ENCODE results near the gene DDX42.

DDX42 gene

GRCh38 chr17:63837480-63837879, 63.5 kb downstream of the DDX42 start:
- H3K4me2 ChIP-seq (ENCODE audit: low read length) = no peak overlapping the region
- no peak overlapping the region for H3K9ac ChIP-seq
- H3K4me1 ChIP-seq = peaks cover 28% of the 10 kb centered on the region
- H3K79me2 ChIP-seq = peaks cover 41% of the 10 kb centered on the region
- no peak overlapping the region for H3K4me3 ChIP-seq (ENCODE audit: low read depth, low read length)
- H3K9me3 ChIP-seq (ENCODE audit: control insufficient read depth, low read length) = no peaks in the 10 kb centered on the region
- TF ChIP-seq CTCF (IDR thresholded peaks at IDR 0.05) = no peak
- no peaks in the 10 kb centered on the region for H3K36me3 ChIP-seq (ENCODE audit: control insufficient read depth, insufficient read depth, low read length)
- no peak overlapping the region for H3K27ac ChIP-seq
- H2AFZ ChIP-seq = no peak overlapping the region
- H3K27me3 ChIP-seq (ENCODE audit: control insufficient read depth, insufficient read depth, low read length) = no peaks in the 10 kb centered on the region

GRCh38 chr17:63837962-63838600, 64.1 kb downstream of the DDX42 start:
- Histone ChIP-seq H3K4me2 (ENCODE audit: low read length) (peak overlapping the region; percentile 36), H3K27me3 (ENCODE audit: control insufficient read depth, insufficient read depth, low read length) (no peaks in the 10 kb centered on the region), H3K4me1 (peaks cover 28% of the 10 kb centered on the region), H2AFZ (no peak overlapping the region), H3K4me3 (ENCODE audit: low read depth, low read length) (peak overlapping the region; percentile 8), H3K9me3 (ENCODE audit: control insufficient read depth, low read length) (no peaks in the 10 kb centered on the region), H3K36me3 (ENCODE audit: control insufficient read depth, insufficient read depth, low read length) (no peaks in the 10 kb centered on the region), H3K27ac (peak overlapping the region; percentile 59), H3K79me2 (peaks cover 41% of the 10 kb centered on the region), H3K9ac (no peak overlapping the region)
- TF ChIP-seq CTCF (IDR thresholded peaks at IDR 0.05) = no peak

GRCh38 chr17:63838631-63839171, 64.7 kb downstream of the DDX42 start:
- peak overlapping the region; percentile 8 for H3K4me3 ChIP-seq (ENCODE audit: low read depth, low read length)
- peaks cover 28% of the 10 kb centered on the region for H3K4me1 ChIP-seq
- no peak for TF ChIP-seq CTCF (IDR thresholded peaks at IDR 0.05)

GRCh38 chr17:63840591-63841349, 66.8 kb downstream of the DDX42 start:
- Histone ChIP-seq H3K9ac (no peak overlapping the region), H3K4me1 (peaks cover 25% of the 10 kb centered on the region)

More at GRCh38 chr17:63838631-63839171, 64.7 kb downstream of the DDX42 start:
- H3K9ac ChIP-seq = no peak overlapping the region
- H3K36me3 ChIP-seq (ENCODE audit: control insufficient read depth, insufficient read depth, low read length) = no peaks in the 10 kb centered on the region
- peaks cover 41% of the 10 kb centered on the region for H3K79me2 ChIP-seq
- no peaks in the 10 kb centered on the region for H3K9me3 ChIP-seq (ENCODE audit: control insufficient read depth, low read length)
- H3K27me3 ChIP-seq (ENCODE audit: control insufficient read depth, insufficient read depth, low read length) = no peaks in the 10 kb centered on the region
- H2AFZ ChIP-seq = no peak overlapping the region
- peak overlapping the region; percentile 36 for H3K4me2 ChIP-seq (ENCODE audit: low read length)
- peak overlapping the region; percentile 59 for H3K27ac ChIP-seq

More at GRCh38 chr17:63840591-63841349, 66.8 kb downstream of the DDX42 start:
- peak overlapping the region; percentile 82 for H3K4me2 ChIP-seq (ENCODE audit: low read length)
- TF ChIP-seq CTCF (IDR thresholded peaks at IDR 0.05) = no peak
- H3K4me3 ChIP-seq (ENCODE audit: low read depth, low read length) = peak overlapping the region; percentile 72
- no peaks in the 10 kb centered on the region for H3K36me3 ChIP-seq (ENCODE audit: control insufficient read depth, insufficient read depth, low read length)
- no peaks in the 10 kb centered on the region for H3K9me3 ChIP-seq (ENCODE audit: control insufficient read depth, low read length)
- peaks cover 39% of the 10 kb centered on the region for H3K79me2 ChIP-seq
- peak overlapping the region; percentile 81 for H3K27ac ChIP-seq
- H3K27me3 ChIP-seq (ENCODE audit: control insufficient read depth, insufficient read depth, low read length) = no peaks in the 10 kb centered on the region
- H2AFZ ChIP-seq = no peak overlapping the region

Measured in parathyroid adenoma (tissue), 2 donors.